ENCODE measurements around the gene LGI1.

LGI1 gene

GRCh38 chr10:93757801-93758507 lies at the start of gene LGI1:
TSS of gene LGI1 (plus strand) at chr10:93757936. CDS start at chr10:93758145, 209 bp downstream.
- DNase-seq, result no peak

GRCh38 chr10:93710333-93710909 lies 47.3 kb upstream of the LGI1 start:
- DNase-seq, result no peak

DNA sequence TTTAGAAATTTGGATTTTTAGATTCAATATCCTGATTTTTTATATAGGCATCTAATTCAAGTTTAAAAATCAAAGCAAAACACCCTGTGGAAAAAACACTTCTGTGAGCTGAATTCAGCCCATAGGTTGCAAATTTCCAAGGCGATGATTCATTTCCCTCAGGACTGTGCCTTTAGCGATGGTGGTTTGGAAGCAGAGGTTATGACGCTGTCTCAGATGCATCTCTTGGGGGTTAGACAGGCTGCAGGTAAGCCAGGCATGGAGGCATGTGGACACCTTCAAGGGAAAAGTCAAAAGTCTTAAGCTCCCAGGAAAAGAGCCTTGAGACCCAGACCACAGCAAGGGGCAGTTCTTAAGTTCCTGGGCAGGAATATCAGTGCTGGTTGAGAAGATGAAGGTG lies 45.8 kb upstream of the LGI1 start:
- DNase-seq, result no peak

DNA sequence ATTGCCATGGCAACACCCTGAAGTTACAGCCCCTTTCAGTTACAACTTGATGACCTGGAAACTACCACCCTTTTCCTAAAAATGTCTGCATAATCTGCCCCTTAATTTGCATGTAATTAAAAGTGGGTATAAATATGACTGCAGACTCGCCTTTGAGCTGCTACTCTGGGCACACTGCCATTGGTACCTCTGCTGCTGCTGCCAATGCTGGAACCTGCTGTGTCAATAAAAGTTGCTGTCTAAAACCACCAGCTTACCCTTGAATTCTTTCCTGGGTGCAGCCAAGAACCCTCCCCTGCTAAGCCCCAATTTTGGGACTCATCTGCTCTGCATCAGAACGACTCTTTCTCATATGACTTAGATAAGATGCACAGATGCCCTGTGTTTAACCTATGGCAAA lies 45.1 kb upstream of the LGI1 start:
- no peak for DNase-seq

GRCh38 chr10:93715345-93715744 lies 42.4 kb upstream of the LGI1 start:
- no peak for DNase-seq

GRCh38 chr10:93716766-93717165 lies 41.0 kb upstream of the LGI1 start:
- DNase-seq, result no peak

GRCh38 chr10:93718937-93719725 lies 38.6 kb upstream of the LGI1 start:
- no peak for DNase-seq

DNA sequence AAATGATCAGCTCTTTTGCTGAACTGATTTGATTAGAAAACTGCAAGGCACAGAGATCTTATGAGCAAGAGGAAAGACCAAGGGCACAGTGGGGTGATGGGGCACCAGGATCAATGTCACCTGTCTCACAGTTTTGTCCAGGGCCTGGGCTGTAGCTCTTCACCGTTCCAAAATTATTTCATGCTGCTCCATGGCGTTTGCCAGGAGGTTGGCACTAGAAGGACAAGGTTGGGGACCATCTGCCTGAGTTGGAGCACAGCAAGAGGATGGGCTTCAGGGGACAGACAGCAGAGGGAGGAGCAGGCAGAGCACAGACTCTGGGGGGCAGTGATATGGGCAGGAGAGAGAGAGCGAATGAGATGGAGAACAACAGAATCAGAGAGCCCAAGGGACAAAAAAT lies 37.8 kb upstream of the LGI1 start:
- DNase-seq, result no peak

GRCh38 chr10:93722550-93722949 lies 35.2 kb upstream of the LGI1 start:
- DNase-seq, result no peak

- no peak for DNase-seq
Measured at GRCh38 chr10:93723153-93723552, 34.6 kb upstream of the LGI1 start.

- no peak for DNase-seq
Measured at GRCh38 chr10:93726024-93726423, 31.7 kb upstream of the LGI1 start.

- no peak for DNase-seq
Measured at GRCh38 chr10:93741367-93741766, 16.4 kb upstream of the LGI1 start.

- DNase-seq, result no peak
Measured at GRCh38 chr10:93742633-93743349, 14.9 kb upstream of the LGI1 start.

GRCh38 chr10:93745408-93746065 lies 12.2 kb upstream of the LGI1 start:
- no peak for DNase-seq

GRCh38 chr10:93746844-93747284 lies 10.9 kb upstream of the LGI1 start:
- peak; percentile 75 for DNase-seq

GRCh38 chr10:93749218-93749799 lies 8.4 kb upstream of the LGI1 start:
- DNase-seq, result no peak

DNA sequence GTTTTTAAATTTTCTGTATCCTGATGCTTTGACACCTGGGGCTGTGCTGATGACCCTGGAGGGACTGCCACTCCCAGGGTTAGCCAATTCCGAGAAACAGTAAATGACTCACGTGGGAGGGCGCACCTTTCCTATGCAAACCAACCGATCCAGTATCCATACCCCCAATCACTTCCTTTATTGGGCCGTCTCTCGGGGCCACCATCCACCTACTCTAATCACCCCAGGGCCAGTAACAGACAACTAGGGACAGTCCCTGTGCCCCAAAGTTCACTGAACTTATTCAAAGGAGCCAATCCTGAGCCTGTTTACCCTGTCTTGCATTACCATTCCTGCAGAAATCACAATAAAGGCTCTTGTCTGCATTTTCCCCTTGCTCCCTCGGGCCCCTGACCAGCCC lies 6.6 kb upstream of the LGI1 start:
- DNase-seq, result no peak

- no peak for DNase-seq
Measured at GRCh38 chr10:93751832-93752231, 5.9 kb upstream of the LGI1 start.

GRCh38 chr10:93752761-93753160 lies 5.0 kb upstream of the LGI1 start:
- no peak for DNase-seq

- DNase-seq, result no peak
Measured at GRCh38 chr10:93753621-93754250, 4.0 kb upstream of the LGI1 start.

DNA sequence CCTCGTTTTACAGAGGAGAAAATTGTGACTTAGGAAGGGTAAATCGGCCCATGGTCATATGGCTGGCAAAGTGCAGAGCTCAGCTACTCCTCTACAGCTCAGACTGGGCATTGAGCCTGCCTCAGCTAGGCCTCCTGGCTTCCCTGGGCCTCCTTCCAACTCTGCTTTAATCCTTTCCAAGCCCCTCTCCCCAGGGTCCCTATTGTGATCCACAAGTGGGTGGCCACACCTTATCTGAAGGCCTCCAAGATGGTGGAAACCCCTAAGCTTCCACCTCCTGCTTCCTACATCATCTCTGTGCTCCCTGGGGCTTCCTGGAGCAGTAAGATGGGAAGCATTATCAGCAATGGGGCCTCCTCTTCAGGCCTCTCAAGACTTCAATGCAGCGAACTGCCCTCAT lies 3.0 kb upstream of the LGI1 start:
- no peak for DNase-seq

Measured in COR-L47 (cell line).